ENCODE results near the gene MEDAG. TPM values are rescaled to one million over a fixed set of nuclear protein-coding genes. Genes with fewer than 3 reads are reported as not detected.
"Not testable (repeated sequence)": the region's sequence is repeated elsewhere in the genome, so short reads cannot be mapped to it uniquely, and the experiment has no call there.

MEDAG gene
- total RNA-seq, 4 donors from 2014 or later = 10.3 to 15.9 (median 14.8) TPM

- Histone ChIP-seq H3K9me3 (no peaks in the 10 kb centered on the region), H3K36me3 (peaks cover 7% of the 10 kb centered on the region), H3K27me3 (peaks cover 6% of the 10 kb centered on the region), H3K4me1 (peaks cover 24% of the 10 kb centered on the region), H3K27ac (no peak overlapping the region), H3K4me3 (no peak overlapping the region)
- no peak for DNase-seq (ENCODE audit: low spot score in 2 of 2)
- WGBS = 83% methylated on average over 5 of the region's 5 CpGs
- TF ChIP-seq EP300 (IDR thresholded peaks at IDR 0.05) = no peak
- TF ChIP-seq CTCF (IDR thresholded peaks at IDR 0.05) = no peak
- no peak for TF ChIP-seq POLR2AphosphoS5 (IDR thresholded peaks at IDR 0.05)
- no peak for TF ChIP-seq POLR2A (IDR thresholded peaks at IDR 0.05)
Observed at GRCh38 chr13:30920162-30920909, 14.3 kb downstream of the MEDAG start.

- Histone ChIP-seq H3K4me3 (no peak overlapping the region), H3K9me3 (no peaks in the 10 kb centered on the region), H3K27me3 (no peaks in the 10 kb centered on the region), H3K27ac (no peak overlapping the region), H3K36me3 (peaks cover 7% of the 10 kb centered on the region), H3K4me1 (peaks cover 6% of the 10 kb centered on the region)
- TF ChIP-seq EP300 (IDR thresholded peaks at IDR 0.05) (no peak), CTCF (IDR thresholded peaks at IDR 0.05) (no peak), POLR2A (IDR thresholded peaks at IDR 0.05) (no peak), POLR2AphosphoS5 (IDR thresholded peaks at IDR 0.05) (no peak)
- no peak for DNase-seq (ENCODE audit: low spot score in 2 of 2)
- WGBS = 89% methylated on average over 1 of the region's 1 CpG
Observed at GRCh38 chr13:30923418-30923817, 17.3 kb downstream of the MEDAG start.

- WGBS = 61% methylated on average over 3 of the region's 3 CpGs
- DNase-seq (ENCODE audit: low spot score in 2 of 2) = no peak
- peaks cover 7% of the 10 kb centered on the region for H3K36me3 ChIP-seq
- peaks cover 6% of the 10 kb centered on the region for H3K4me1 ChIP-seq
- TF ChIP-seq EP300 (IDR thresholded peaks at IDR 0.05) (no peak), CTCF (IDR thresholded peaks at IDR 0.05) (no peak)
- no peaks in the 10 kb centered on the region for H3K27me3 ChIP-seq
- H3K9me3 ChIP-seq = no peaks in the 10 kb centered on the region
- H3K27ac ChIP-seq = no peak overlapping the region
- no peak overlapping the region for H3K4me3 ChIP-seq
Observed at GRCh38 chr13:30924721-30925120, 18.6 kb downstream of the MEDAG start.

GRCh38 chr13:30925429-30925828 is 19.4 kb downstream of the MEDAG start:
- peaks cover 6% of the 10 kb centered on the region for H3K4me1 ChIP-seq
- DNase-seq (ENCODE audit: low spot score in 2 of 2) = no peak
- H3K36me3 ChIP-seq = peaks cover 7% of the 10 kb centered on the region
- WGBS = 82% methylated on average over 1 of the region's 1 CpG
- H3K27ac ChIP-seq = no peak overlapping the region
- H3K4me3 ChIP-seq = no peak overlapping the region
- TF ChIP-seq EP300 (IDR thresholded peaks at IDR 0.05) (no peak), POLR2A (IDR thresholded peaks at IDR 0.05) (no peak), CTCF (IDR thresholded peaks at IDR 0.05) (no peak), POLR2AphosphoS5 (IDR thresholded peaks at IDR 0.05) (no peak)
- no peaks in the 10 kb centered on the region for H3K9me3 ChIP-seq
- no peaks in the 10 kb centered on the region for H3K27me3 ChIP-seq

- 88% methylated on average over 3 of the region's 3 CpGs for WGBS
- no peaks in the 10 kb centered on the region for H3K27me3 ChIP-seq
- DNase-seq (ENCODE audit: low spot score in 2 of 2) = no peak
- peaks cover 6% of the 10 kb centered on the region for H3K4me1 ChIP-seq
- no peak overlapping the region for H3K27ac ChIP-seq
- no peak for TF ChIP-seq POLR2AphosphoS5 (IDR thresholded peaks at IDR 0.05)
- no peak for TF ChIP-seq POLR2A (IDR thresholded peaks at IDR 0.05)
- TF ChIP-seq CTCF (IDR thresholded peaks at IDR 0.05) = no peak
- TF ChIP-seq EP300 (IDR thresholded peaks at IDR 0.05) = no peak
- H3K9me3 ChIP-seq = no peaks in the 10 kb centered on the region
- no peak overlapping the region for H3K4me3 ChIP-seq
- H3K36me3 ChIP-seq = peaks cover 3% of the 10 kb centered on the region
Observed at GRCh38 chr13:30926781-30927180, 20.7 kb downstream of the MEDAG start.

GRCh38 chr13:30927188-30927587 is 21.1 kb downstream of the MEDAG start:
- H3K4me1 ChIP-seq; H3K9me3 ChIP-seq; H3K27me3 ChIP-seq; H3K27ac ChIP-seq; H3K36me3 ChIP-seq; H3K4me3 ChIP-seq; DNase-seq (ENCODE audit: low spot score in 2 of 2): not testable (repeated sequence)
- 59% methylated on average over 3 of the region's 3 CpGs for WGBS

Measured in suprapubic skin (tissue), 4 donors.